ENCODE results near the gene VEZF1. TPM values are rescaled to one million over a fixed set of nuclear protein-coding genes. Genes with fewer than 3 reads are reported as not detected.
"Not testable (repeated sequence)": the region's sequence is repeated elsewhere in the genome, so short reads cannot be mapped to it uniquely, and the experiment has no call there.

VEZF1 gene
- total RNA-seq, 2 donors from 2014 or later, result 38.9 to 53.3 TPM

DNA sequence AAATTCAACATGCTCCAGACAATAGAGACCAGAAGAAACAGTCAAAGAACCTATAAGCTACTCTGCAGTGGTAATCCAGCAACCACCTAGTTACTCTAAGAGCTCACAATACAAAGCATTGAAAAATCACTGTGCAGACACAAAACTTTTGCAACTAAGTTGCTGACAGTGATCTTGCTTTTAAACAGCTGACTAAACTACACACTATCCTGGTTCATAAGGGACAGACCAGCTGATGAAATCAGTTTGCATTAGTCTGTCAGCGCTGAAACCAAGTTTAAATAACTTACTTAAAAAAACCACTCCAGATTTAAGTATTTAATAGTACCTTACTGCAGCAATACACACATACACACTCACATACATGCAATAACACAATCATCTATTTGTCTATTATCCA lies 4.6 kb downstream of the VEZF1 start:
- intact Hi-C loops (cut with DNase I, micrococcal nuclease), result loop anchor here in 1 of 2 donors (10.0 kb wide), 1 partner anchor 89 kb away; no protein-coding TSS in a partner anchor
- DNase-seq, result no peak

DNA sequence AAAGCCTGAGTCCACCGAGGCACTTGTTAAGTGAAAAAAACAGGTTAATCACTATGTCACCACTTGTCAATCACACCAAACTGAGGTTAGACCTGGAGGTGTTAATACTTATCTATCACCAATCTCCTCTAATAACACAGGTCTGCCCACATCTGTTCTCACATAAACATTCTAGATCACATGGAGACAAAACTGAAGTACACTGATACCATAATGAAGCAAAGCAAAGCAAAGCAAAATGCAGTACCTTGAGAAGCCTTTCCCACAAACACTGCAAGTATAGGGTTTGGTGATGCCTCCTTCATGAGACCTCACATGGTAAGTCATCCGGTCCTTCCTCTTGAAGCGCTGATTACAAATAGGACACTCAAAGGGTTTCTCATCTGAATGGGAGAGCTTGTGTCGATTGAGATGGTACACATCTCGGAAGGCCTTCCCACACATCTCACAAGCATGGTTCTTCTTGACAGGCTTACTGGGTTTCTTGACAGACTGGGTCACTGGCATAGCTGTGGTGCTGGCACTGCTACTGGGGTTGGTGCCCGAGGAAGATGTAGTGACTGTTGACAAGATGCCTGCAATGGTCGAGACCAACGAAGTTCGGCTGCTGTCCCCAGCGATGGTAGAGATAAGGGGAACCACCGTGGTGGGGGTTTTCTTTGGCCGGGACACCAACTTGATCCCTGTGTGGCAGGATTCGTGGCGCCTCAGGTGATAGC lies 5.4 kb downstream of the VEZF1 start:
- ATAC-seq, result no peak
- DNase-seq, result no peak

More for the DNA sequence above, 4.6 kb downstream of the VEZF1 start:
- no peak for ATAC-seq

DNA sequence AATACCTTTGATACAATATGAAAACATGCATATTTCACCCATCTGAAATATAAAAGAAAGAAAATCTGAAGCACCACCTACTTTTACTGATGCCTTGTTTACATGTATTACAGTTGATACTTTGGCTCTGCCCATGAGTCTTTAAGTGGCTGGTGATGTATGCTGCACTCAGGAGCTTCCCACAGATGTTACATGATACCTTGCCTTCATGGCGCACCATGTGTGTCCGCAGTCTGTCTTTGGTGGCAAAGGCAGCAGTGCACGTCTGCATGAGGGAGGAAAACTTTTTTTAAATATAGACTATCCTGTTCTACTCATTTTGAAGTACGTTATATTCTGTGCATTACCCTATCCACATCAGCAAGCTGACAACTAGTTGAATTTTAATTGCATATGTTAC lies 7.5 kb downstream of the VEZF1 start:
- no peak for ATAC-seq
- intact Hi-C loops (cut with DNase I, micrococcal nuclease), result loop anchor here in 1 of 2 donors (10.0 kb wide), 1 partner anchor 86 kb away; no protein-coding TSS in a partner anchor
- DNase-seq, result no peak

More for the DNA sequence above, 5.4 kb downstream of the VEZF1 start:
- intact Hi-C loops (cut with DNase I, micrococcal nuclease), result loop anchor here in 1 of 2 donors (10.0 kb wide), 1 partner anchor 88 kb away; no protein-coding TSS in a partner anchor

DNA sequence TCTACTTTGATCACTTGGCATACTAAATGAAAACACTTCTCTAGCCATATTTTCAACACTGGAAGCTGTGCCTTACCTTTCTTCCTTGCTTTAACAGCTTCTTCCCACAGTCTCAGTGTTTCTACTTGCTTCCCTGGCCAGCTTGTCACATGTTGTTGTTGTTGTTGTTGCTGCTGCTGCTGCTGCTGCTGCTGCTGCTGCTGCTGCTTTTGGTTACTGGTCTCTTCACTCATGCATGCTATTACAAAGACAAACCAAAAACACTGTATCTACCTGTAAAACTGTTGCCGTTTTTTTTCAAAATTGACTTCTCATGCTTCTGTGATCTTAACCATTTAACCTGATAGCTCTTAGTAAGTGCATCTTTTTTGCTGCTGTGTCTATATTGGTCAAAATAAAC lies 9.0 kb downstream of the VEZF1 start:
- DNase-seq (no peak), ATAC-seq (no peak)
- intact Hi-C loops (cut with DNase I, micrococcal nuclease), result no loop called here

- no peak for ATAC-seq
- DNase-seq, result no peak
Observed at GRCh38 chr17:57976594-57976993, 11.5 kb downstream of the VEZF1 start.

GRCh38 chr17:57975044-57975443 lies 13.0 kb downstream of the VEZF1 start:
- DNase-seq, result no peak
- intact Hi-C loops (cut with DNase I, micrococcal nuclease), result no loop called here
- ATAC-seq, result peak; percentile 44

More at GRCh38 chr17:57976594-57976993, 11.5 kb downstream of the VEZF1 start:
- intact Hi-C loops (cut with DNase I, micrococcal nuclease), result no loop called here

DNA sequence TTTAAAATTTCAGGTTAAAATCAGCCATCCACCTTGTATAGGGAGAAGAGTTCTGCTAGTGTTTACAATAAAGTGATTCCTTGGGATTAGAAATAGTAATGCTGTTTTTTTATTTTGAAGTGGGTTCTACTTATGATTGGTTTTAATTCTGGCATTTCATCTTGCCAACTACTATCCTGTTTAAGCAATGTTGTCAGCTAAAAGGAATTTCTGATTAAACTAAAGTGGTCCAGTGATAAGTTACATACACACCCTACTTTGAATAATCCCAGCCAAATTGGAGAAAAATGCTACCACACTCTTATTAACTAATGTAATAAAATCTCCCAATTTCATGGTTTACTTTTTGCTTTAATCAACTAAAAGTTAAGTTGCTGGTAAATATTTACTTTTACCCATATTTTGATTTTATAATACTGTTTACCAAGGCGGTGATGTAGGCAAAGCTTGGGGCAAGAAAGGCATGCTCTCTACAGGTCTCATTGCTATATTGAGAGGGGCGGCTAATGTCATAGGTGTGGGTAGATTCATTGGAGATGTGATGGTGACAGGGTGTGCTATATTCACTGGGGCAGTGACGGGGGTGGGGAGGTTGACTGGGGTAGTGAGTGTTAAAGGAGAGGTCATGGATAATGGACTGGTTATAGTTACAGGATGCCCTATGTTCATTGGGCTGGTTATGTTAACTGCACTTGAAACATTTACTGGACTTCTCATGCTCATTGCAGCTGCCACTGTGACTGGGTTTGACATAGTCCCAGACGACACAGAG lies 13.8 kb downstream of the VEZF1 start:
- intact Hi-C loops (cut with DNase I, micrococcal nuclease); DNase-seq; ATAC-seq: not testable (repeated sequence)

DNA sequence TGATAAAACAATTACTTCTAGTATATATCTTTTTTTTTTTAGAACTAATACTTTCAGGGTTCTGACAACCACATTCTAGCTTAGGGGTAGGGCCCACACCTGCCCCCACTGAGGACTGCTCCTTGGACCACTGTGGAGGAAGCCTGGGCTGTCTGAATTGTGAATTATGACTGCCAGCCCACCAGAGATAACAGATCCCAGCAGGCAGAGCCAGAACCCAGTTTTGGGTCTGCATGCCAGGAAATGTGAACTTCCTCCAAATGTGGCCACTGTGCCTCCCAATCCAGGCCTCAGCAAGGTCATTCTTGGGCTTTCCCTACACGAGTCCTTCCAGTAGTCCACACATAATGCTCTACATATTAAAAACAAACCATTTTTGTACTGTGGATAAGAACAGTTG lies 15.9 kb downstream of the VEZF1 start:
- intact Hi-C loops (cut with DNase I, micrococcal nuclease), result no loop called here
- no peak for ATAC-seq

DNA sequence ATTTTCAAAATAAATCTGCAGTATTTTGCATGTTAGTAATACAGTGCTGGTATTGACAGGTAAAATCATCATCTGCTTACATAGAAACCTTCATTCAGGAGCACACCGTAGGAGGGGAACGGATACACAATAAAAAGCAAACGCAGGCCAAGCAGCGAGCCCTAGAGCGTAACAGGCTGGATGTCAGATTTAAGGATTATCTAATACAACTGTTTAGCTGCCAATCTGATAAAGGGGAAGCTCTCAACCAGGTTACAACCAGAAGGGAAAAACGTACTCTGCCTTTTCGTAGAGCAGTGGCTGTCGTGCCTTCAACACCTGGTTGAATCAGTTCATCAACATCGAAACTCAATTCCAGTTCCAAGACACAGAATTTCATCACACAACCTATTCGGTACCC lies 16.5 kb downstream of the VEZF1 start:
- DNase-seq (no peak), ATAC-seq (no peak)
- intact Hi-C loops (cut with DNase I, micrococcal nuclease), result no loop called here

More for the DNA sequence above, 15.9 kb downstream of the VEZF1 start:
- DNase-seq, result no peak

GRCh38 chr17:57970710-57971109 lies 17.3 kb downstream of the VEZF1 start:
- DNase-seq, result no peak
- ATAC-seq, result peak; percentile 41
- intact Hi-C loops (cut with DNase I, micrococcal nuclease), result no loop called here

DNA sequence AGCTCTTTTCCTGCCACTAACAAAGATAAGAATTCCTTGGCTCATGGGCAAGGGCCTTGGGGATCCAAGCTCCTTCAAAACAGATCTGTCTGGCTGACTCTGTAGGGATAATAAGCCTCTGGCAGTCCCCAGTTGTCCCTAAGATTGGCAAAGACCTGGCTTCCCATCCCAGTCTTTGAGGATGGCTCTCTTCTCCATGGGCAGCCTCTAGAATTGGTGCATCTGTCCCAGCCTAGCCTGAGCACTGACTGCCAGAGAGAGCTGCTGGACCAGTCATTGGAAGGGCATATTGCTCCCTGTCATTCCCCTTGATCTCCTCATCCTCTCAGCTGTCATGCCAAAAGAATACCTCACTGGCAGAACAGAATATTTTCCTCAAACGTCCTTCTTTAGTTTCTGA lies 19.6 kb downstream of the VEZF1 start:
- intact Hi-C loops (cut with DNase I, micrococcal nuclease), result no loop called here
- DNase-seq, result no peak

GRCh38 chr17:57966875-57967274 lies 21.2 kb downstream of the VEZF1 start:
- ATAC-seq, result no peak
- intact Hi-C loops (cut with DNase I, micrococcal nuclease), result no loop called here
- DNase-seq, result no peak

More for the DNA sequence above, 19.6 kb downstream of the VEZF1 start:
- ATAC-seq, result no peak

DNA sequence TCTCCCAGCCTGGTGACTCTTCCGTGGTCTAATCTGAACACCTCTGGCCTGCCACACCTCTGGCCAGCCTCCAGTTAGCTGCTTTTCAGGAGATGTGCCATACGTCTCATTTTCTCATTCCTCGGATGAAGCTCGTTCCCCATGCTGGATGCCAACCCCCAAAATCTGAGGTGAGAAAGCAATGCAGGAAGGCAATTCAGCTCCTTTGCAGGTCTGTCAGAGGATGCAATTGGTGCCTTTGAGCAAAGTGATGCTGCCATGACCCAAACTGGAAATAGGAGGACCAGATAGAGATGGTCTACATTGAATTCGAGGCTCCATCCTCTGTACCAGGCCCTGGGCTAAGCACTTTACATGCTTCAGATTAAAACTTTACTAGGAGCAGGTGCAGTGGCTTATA lies 21.8 kb downstream of the VEZF1 start:
- no peak for ATAC-seq
- no peak for DNase-seq
- intact Hi-C loops (cut with DNase I, micrococcal nuclease), result no loop called here

GRCh38 chr17:57965521-57966160 lies 22.4 kb downstream of the VEZF1 start:
- intact Hi-C loops (cut with DNase I, micrococcal nuclease), result no loop called here
- DNase-seq (no peak), ATAC-seq (no peak)

- ATAC-seq (no peak), DNase-seq (no peak)
- intact Hi-C loops (cut with DNase I, micrococcal nuclease), result no loop called here
Observed at GRCh38 chr17:57963149-57963511, 24.9 kb downstream of the VEZF1 start.

- ATAC-seq (no peak), DNase-seq (no peak)
- intact Hi-C loops (cut with DNase I, micrococcal nuclease), result no loop called here
Observed at GRCh38 chr17:57962279-57963148, 25.5 kb downstream of the VEZF1 start.

DNA sequence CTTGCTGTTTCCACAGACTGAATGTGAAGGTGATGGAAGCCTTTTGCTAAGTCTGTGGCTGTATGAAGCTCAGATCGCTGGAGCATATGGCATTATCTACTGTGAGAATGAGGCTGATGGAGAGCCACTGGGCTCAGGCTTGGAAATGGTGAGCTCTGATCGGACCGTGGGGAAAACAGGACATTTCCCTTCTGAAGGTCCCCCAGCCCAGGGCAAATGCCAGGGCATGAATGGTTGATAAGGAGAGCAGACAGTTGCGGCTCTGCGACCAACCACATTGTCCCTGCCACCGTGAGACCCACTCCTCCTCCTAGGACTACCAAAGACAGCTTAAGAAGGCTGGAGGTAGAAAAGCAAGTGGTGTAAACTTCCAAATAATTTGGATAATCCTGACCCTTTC lies 28.1 kb downstream of the VEZF1 start:
- intact Hi-C loops (cut with DNase I, micrococcal nuclease), result no loop called here
- no peak for ATAC-seq
- no peak for DNase-seq

DNA sequence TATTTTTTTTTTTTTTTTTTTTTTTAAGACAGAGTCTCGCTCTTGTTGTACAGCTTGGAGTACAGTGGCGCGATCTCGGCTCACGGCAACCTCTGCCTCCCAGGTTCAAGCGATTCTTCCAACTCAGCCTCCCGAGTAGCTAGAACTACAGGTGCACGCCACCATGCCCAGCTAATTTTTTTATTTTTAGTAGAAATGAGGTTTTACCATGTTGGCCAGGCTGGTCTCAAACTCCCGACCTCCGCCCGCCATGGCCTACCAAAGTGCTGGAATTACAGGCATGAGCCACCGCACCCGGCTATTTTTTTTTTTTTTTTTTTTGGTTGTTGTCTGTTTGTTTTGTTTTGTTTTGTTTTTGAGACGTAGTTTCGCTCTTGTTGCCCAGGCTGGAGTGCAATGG lies 29.7 kb downstream of the VEZF1 start:
- DNase-seq; ATAC-seq; intact Hi-C loops (cut with DNase I, micrococcal nuclease): not testable (repeated sequence)

DNA sequence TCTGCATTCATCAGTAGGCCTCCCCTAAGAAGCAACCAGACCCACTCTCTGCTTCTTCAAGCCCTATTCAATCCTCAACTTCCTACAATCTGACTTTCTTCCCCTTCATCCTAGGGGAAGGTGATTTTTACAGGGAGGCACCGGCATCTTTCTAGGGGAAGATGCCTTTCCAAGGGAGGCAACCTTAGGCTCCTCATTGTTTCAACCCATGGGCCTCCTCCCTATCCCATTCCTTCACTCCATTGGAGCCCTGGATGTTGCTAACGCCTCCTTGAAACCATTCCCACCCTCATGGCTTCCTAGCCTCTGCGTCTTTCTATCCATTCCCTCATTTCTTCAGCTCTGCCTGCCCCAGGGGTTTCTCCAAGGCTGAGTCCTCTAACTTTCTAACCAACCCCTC lies 30.2 kb downstream of the VEZF1 start:
- intact Hi-C loops (cut with DNase I, micrococcal nuclease), result no loop called here

More for the DNA sequence above, 30.2 kb downstream of the VEZF1 start:
- ATAC-seq (no peak), DNase-seq (no peak)

All from left colon (tissue), 2 donors.